SK-N-SH treated with all-trans-retinoic acid at 6 μM for 48 hours (cell line): ENCODE measurements around the gene SPATA2L.

Experiments used
- ATAC-seq: fragments of 200-7000 bp; cut with Tn5 transposase; 3 replicates; pipeline ENCODE4 v1.9.1; 2020; ENCODE audit warnings: mild to moderate bottlenecking, moderate library complexity
- ARNTL ChIP-seq: fragments of 450-650 bp; formaldehyde crosslinking; IDR thresholded peaks from 2 replicates; pipeline ENCODE4 v1.5.0; 2020; ENCODE audit warnings: low read depth, mild to moderate bottlenecking, moderate library complexity, borderline replicate concordance
- BACH2 ChIP-seq: fragments of 250-450 bp; sonication (Bioruptor Pico); IDR thresholded peaks from 2 replicates; pipeline ENCODE4 v1.9.0; 2021; ENCODE audit warnings: mild to moderate bottlenecking, borderline replicate concordance
- CREB5 ChIP-seq: fragments of 250-450 bp; sonication (Bioruptor Pico); IDR thresholded peaks from 2 replicates; pipeline ENCODE4 v1.5.1; 2020; ENCODE audit warnings: low read depth, mild to moderate bottlenecking, moderate library complexity
- CSDC2 ChIP-seq: fragments of 250-450 bp; sonication (Bioruptor Pico); IDR thresholded peaks from 2 replicates; pipeline ENCODE4 v1.5.0; 2020; ENCODE audit warnings: mild to moderate bottlenecking, moderate library complexity
- CSRNP3 ChIP-seq: fragments of 250-450 bp; sonication (Bioruptor Pico); IDR thresholded peaks from 2 replicates; pipeline ENCODE4 v1.5.1; 2021; ENCODE audit warnings: mild to moderate bottlenecking, moderate library complexity
- ESRRG ChIP-seq: fragments of 250-450 bp; sonication (Bioruptor Pico); IDR thresholded peaks from 2 replicates; pipeline ENCODE4 v1.6.1; 2021; ENCODE audit warnings: mild to moderate bottlenecking
- GLIS3 ChIP-seq: fragments of 250-450 bp; sonication (Bioruptor Pico); IDR thresholded peaks from 2 replicates; pipeline ENCODE4 v1.5.0; 2020; ENCODE audit warnings: mild to moderate bottlenecking, moderate library complexity
- ISL1 ChIP-seq: fragments of 250-450 bp; sonication (Bioruptor Pico); IDR thresholded peaks from 2 replicates; pipeline ENCODE4 v2.1.2; 2022; ENCODE audit warnings: mild to moderate bottlenecking, moderate library complexity
- OSR1 ChIP-seq: fragments of 250-450 bp; sonication (Bioruptor Pico); IDR thresholded peaks from 2 replicates; pipeline ENCODE4 v1.8.0; 2022; ENCODE audit warnings: moderate library complexity, mild to moderate bottlenecking, inconsistent platforms
- PATZ1 ChIP-seq: fragments of 250-450 bp; sonication (Bioruptor Pico); IDR thresholded peaks from 2 replicates; pipeline ENCODE4 v1.8.0; 2020; ENCODE audit warnings: mild to moderate bottlenecking, moderate library complexity, borderline replicate concordance
- POU6F1 ChIP-seq: fragments of 250-450 bp; sonication (Bioruptor Pico); IDR thresholded peaks from 2 replicates; pipeline ENCODE4 v1.8.0; 2021; ENCODE audit warnings: low read depth, mild to moderate bottlenecking, moderate library complexity, borderline replicate concordance
- PPARA ChIP-seq: fragments of 250-450 bp; sonication (Bioruptor Pico); IDR thresholded peaks from 2 replicates; pipeline ENCODE4 v1.5.0; 2020; ENCODE audit warnings: mild to moderate bottlenecking, borderline replicate concordance
- RARB ChIP-seq: fragments of 250-450 bp; sonication (Bioruptor Pico); IDR thresholded peaks from 2 replicates; pipeline ENCODE4 v1.8.0; 2021; ENCODE audit warnings: mild to moderate bottlenecking, moderate library complexity
- SNAI2 ChIP-seq: fragments of 250-450 bp; sonication (Bioruptor Pico); IDR thresholded peaks from 2 replicates; pipeline ENCODE4 v1.5.0; 2020; ENCODE audit warnings: mild to moderate bottlenecking, moderate library complexity
- TCF4 ChIP-seq: fragments of 250-450 bp; sonication (Bioruptor Pico); IDR thresholded peaks from 2 replicates; pipeline ENCODE4 v1.8.0; 2021; ENCODE audit warnings: mild to moderate bottlenecking, moderate library complexity, borderline replicate concordance
- TOX ChIP-seq: fragments of 250-450 bp; sonication (Bioruptor Pico); IDR thresholded peaks from 2 replicates; pipeline ENCODE4 v1.8.0; 2021; ENCODE audit warnings: mild to moderate bottlenecking, moderate library complexity, borderline replicate concordance
- TSHZ2 ChIP-seq: fragments of 250-450 bp; sonication (Bioruptor Pico); IDR thresholded peaks from 2 replicates; pipeline ENCODE4 v1.5.0; 2020; ENCODE audit warnings: mild to moderate bottlenecking, moderate library complexity
- ZC3H10 ChIP-seq: fragments of 250-450 bp; sonication (Bioruptor Pico); IDR thresholded peaks from 2 replicates; pipeline ENCODE4 v1.5.1; 2021; ENCODE audit warnings: mild to moderate bottlenecking, moderate library complexity
- ZFP3 ChIP-seq: fragments of 250-450 bp; sonication (Bioruptor Pico); IDR thresholded peaks from 2 replicates; pipeline ENCODE4 v1.5.0; 2020; ENCODE audit warnings: mild to moderate bottlenecking, moderate library complexity
- ZNF565 ChIP-seq: fragments of 450-650 bp; formaldehyde crosslinking; conservative IDR thresholded peaks from 2 replicates; pipeline ENCODE4 v1.5.0; 2020; ENCODE audit warnings: low read depth, mild to moderate bottlenecking, moderate library complexity
- ZNF70 ChIP-seq: fragments of 450-650 bp; formaldehyde crosslinking; IDR thresholded peaks from 2 replicates; pipeline ENCODE4 v1.5.0; 2020; ENCODE audit warnings: mild to moderate bottlenecking, moderate library complexity
- ZNF8 ChIP-seq: fragments of 450-650 bp; formaldehyde crosslinking; IDR thresholded peaks from 2 replicates; pipeline ENCODE4 v1.5.0; 2020; ENCODE audit warnings: mild to moderate bottlenecking, moderate library complexity

Gene SPATA2L

GRCh38 chr16:89744813-89745212, 43.3 kb upstream of the SPATA2L start:
- no peak; the same call in 2 of the 3 replicates for ATAC-seq
- no peak for TF ChIP-seq POU6F1 (CRISPR knock-in tag)
- no peak for TF ChIP-seq OSR1
- TF ChIP-seq TCF4, result no peak
- no peak for TF ChIP-seq ESRRG (CRISPR knock-in tag)
- TF ChIP-seq TOX (CRISPR knock-in tag), result no peak
- TF ChIP-seq ZC3H10 (CRISPR knock-in tag), result no peak

- peak; percentile 5; the same call in 2 of the 3 replicates for ATAC-seq
- TF ChIP-seq BACH2 (CRISPR knock-in tag) (no peak), ARNTL (CRISPR knock-in tag) (no peak), ZFP3 (CRISPR knock-in tag) (no peak), TCF4 (no peak), RARB (CRISPR knock-in tag) (no peak), PATZ1 (no peak), ESRRG (CRISPR knock-in tag) (no peak), POU6F1 (CRISPR knock-in tag) (no peak), TOX (CRISPR knock-in tag) (no peak), PPARA (CRISPR knock-in tag) (no peak), CSRNP3 (no peak), ZNF8 (CRISPR knock-in tag) (no peak), CSDC2 (CRISPR knock-in tag) (no peak), CREB5 (CRISPR knock-in tag) (no peak), TSHZ2 (no peak)
- TF ChIP-seq, all 23 proteins: peak for 0
These were observed 41.4 kb upstream of the SPATA2L start for GRCh38 chr16:89742948-89743347.

- no peak; the same call in 2 of the 3 replicates for ATAC-seq
- TF ChIP-seq ISL1 (CRISPR knock-in tag), result no peak
- TF ChIP-seq PPARA (CRISPR knock-in tag), result no peak
- TF ChIP-seq ZNF565, result no peak
- TF ChIP-seq ZNF8 (CRISPR knock-in tag), result no peak
- TF ChIP-seq ARNTL (CRISPR knock-in tag), result no peak
- TF ChIP-seq GLIS3 (CRISPR knock-in tag), result no peak
- no peak for TF ChIP-seq RARB (CRISPR knock-in tag)
- TF ChIP-seq POU6F1 (CRISPR knock-in tag), result no peak
- no peak for TF ChIP-seq CSDC2 (CRISPR knock-in tag)
- TF ChIP-seq CREB5 (CRISPR knock-in tag), result no peak
- no peak for TF ChIP-seq ZFP3 (CRISPR knock-in tag)
- no peak for TF ChIP-seq ZNF70
- no peak for TF ChIP-seq OSR1
- TF ChIP-seq ZC3H10 (CRISPR knock-in tag), result no peak
- no peak for TF ChIP-seq SNAI2 (CRISPR knock-in tag)
- no peak for TF ChIP-seq ESRRG (CRISPR knock-in tag)
These were observed 40.0 kb upstream of the SPATA2L start for GRCh38 chr16:89741342-89742014.
